ENCODE results near the gene VPS45. TPM values are rescaled to one million over a fixed set of nuclear protein-coding genes. Genes with fewer than 3 reads are reported as not detected.
"Not testable (repeated sequence)": the region's sequence is repeated elsewhere in the genome, so short reads cannot be mapped to it uniquely, and the experiment has no call there.

Gene VPS45
- total RNA-seq, 2 experiments from 2014 or later: 19.4 to 22.8 TPM

- ChIA-PET POLR2A (no interaction called here), CTCF (interaction anchor here (0.7 to 2.9 kb wide), 6 partner anchors 22 to 136 kb away, joined by 3 to 9 read pairs (median 6); no protein-coding TSS in a partner anchor)
- no peak overlapping the region for H3K27ac Mint-ChIP-seq
- no peak for DNase-seq
- H3K27me3 Mint-ChIP-seq: peaks cover 5% of the 10 kb centered on the region
- TF ChIP-seq CTCF (IDR thresholded peaks at IDR 0.05): no peak
- peaks cover 3% of the 10 kb centered on the region for H3K4me1 Mint-ChIP-seq (ENCODE audit: low read depth)
- H3K9me3 Mint-ChIP-seq: no peaks in the 10 kb centered on the region
- intact Hi-C loops (cut with micrococcal nuclease): no loop called here
- no peaks in the 10 kb centered on the region for H3K36me3 Mint-ChIP-seq (ENCODE audit: low read depth)
- ATAC-seq: no peak
- H3K4me3 Mint-ChIP-seq: no peak overlapping the region
These were observed 16.5 kb upstream of the VPS45 start for GRCh38 chr1:150051089-150051373.

- DNase-seq; H3K9me3 Mint-ChIP-seq; H3K27me3 Mint-ChIP-seq; H3K27ac Mint-ChIP-seq; H3K4me3 Mint-ChIP-seq; H3K4me1 Mint-ChIP-seq (ENCODE audit: low read depth); intact Hi-C loops (cut with micrococcal nuclease); ATAC-seq; H3K36me3 Mint-ChIP-seq (ENCODE audit: low read depth): not testable (repeated sequence)
- ChIA-PET POLR2A (interaction anchor here (1.2 kb wide), 1 partner anchor 164 kb away, joined by 4 read pairs; a partner anchor contains a TSS), CTCF (interaction anchor here (1.1 to 2.9 kb wide), 3 partner anchors 95 to 114 kb away, joined by 3 to 7 read pairs (median 3); no protein-coding TSS in a partner anchor)
These were observed 15.6 kb upstream of the VPS45 start for GRCh38 chr1:150051905-150052412.

GRCh38 chr1:150053926-150054325 is 13.7 kb upstream of the VPS45 start:
- POLR2A ChIA-PET: interaction anchor here (1.1 to 1.8 kb wide), 3 partner anchors 10 to 167 kb away, joined by 4 to 6 read pairs (median 5); a partner anchor contains a TSS
- no peak overlapping the region for H3K4me3 Mint-ChIP-seq
- CTCF ChIA-PET: interaction anchor here (0.8 to 1.7 kb wide), 4 partner anchors 43 to 165 kb away, joined by 3 to 8 read pairs (median 3); partner anchors contain the start of gene OTUD7B
- H3K27ac Mint-ChIP-seq: no peak overlapping the region
- no peaks in the 10 kb centered on the region for H3K9me3 Mint-ChIP-seq
- H3K36me3 Mint-ChIP-seq (ENCODE audit: low read depth): no peaks in the 10 kb centered on the region
- peaks cover 3% of the 10 kb centered on the region for H3K4me1 Mint-ChIP-seq (ENCODE audit: low read depth)
- intact Hi-C loops (cut with micrococcal nuclease): no loop called here
- DNase-seq (no peak), ATAC-seq (no peak)
- TF ChIP-seq CTCF (IDR thresholded peaks at IDR 0.05): no peak
- H3K27me3 Mint-ChIP-seq: peaks cover 5% of the 10 kb centered on the region

GRCh38 chr1:150055507-150055906 is 12.1 kb upstream of the VPS45 start:
- H3K27me3 Mint-ChIP-seq; DNase-seq; H3K36me3 Mint-ChIP-seq (ENCODE audit: low read depth); H3K4me1 Mint-ChIP-seq (ENCODE audit: low read depth); H3K9me3 Mint-ChIP-seq; ATAC-seq; H3K27ac Mint-ChIP-seq; H3K4me3 Mint-ChIP-seq; POLR2A ChIA-PET; intact Hi-C loops (cut with micrococcal nuclease): not testable (repeated sequence)
- CTCF ChIA-PET: interaction anchor here (1.0 kb wide), 1 partner anchor 9 kb away, joined by 3 read pairs; no protein-coding TSS in a partner anchor

- no peaks in the 10 kb centered on the region for H3K36me3 Mint-ChIP-seq (ENCODE audit: low read depth)
- TF ChIP-seq CTCF (IDR thresholded peaks at IDR 0.05): no peak
- ATAC-seq (no peak), DNase-seq (no peak)
- POLR2A ChIA-PET: interaction anchor here (0.6 kb wide), 1 partner anchor 102 kb away, joined by 3 read pairs; no protein-coding TSS in a partner anchor
- CTCF ChIA-PET: interaction anchor here (0.6 to 2.8 kb wide), 3 partner anchors 95 to 130 kb away, joined by 3 to 17 read pairs (median 4); no protein-coding TSS in a partner anchor
- no peaks in the 10 kb centered on the region for H3K9me3 Mint-ChIP-seq
- no peak overlapping the region for H3K4me3 Mint-ChIP-seq
- H3K27me3 Mint-ChIP-seq: peaks cover 3% of the 10 kb centered on the region
- H3K27ac Mint-ChIP-seq: no peak overlapping the region
- H3K4me1 Mint-ChIP-seq (ENCODE audit: low read depth): no peaks in the 10 kb centered on the region
- intact Hi-C loops (cut with micrococcal nuclease): no loop called here
These were observed 11.2 kb upstream of the VPS45 start for GRCh38 chr1:150056407-150056806.

GRCh38 chr1:150060260-150060659 is 7.3 kb upstream of the VPS45 start:
- H3K4me1 Mint-ChIP-seq (ENCODE audit: low read depth): no peaks in the 10 kb centered on the region
- no peak for TF ChIP-seq CTCF (IDR thresholded peaks at IDR 0.05)
- intact Hi-C loops (cut with micrococcal nuclease): no loop called here
- no peak for DNase-seq
- ATAC-seq: no peak
- no peaks in the 10 kb centered on the region for H3K27me3 Mint-ChIP-seq
- H3K36me3 Mint-ChIP-seq (ENCODE audit: low read depth): no peaks in the 10 kb centered on the region
- H3K4me3 Mint-ChIP-seq: no peak overlapping the region
- ChIA-PET CTCF (interaction anchor here (1.3 kb wide), 1 partner anchor 105 kb away, joined by 3 read pairs; no protein-coding TSS in a partner anchor), POLR2A (no interaction called here)
- H3K9me3 Mint-ChIP-seq: no peaks in the 10 kb centered on the region
- no peak overlapping the region for H3K27ac Mint-ChIP-seq
